ENCODE measurements around the gene FOXJ1.

FOXJ1 gene

GRCh38 chr17:76091526-76092286 is 49.3 kb downstream of the FOXJ1 start:
- DNase-seq (ENCODE audit: low read depth in 2 of 2), result no peak

DNA sequence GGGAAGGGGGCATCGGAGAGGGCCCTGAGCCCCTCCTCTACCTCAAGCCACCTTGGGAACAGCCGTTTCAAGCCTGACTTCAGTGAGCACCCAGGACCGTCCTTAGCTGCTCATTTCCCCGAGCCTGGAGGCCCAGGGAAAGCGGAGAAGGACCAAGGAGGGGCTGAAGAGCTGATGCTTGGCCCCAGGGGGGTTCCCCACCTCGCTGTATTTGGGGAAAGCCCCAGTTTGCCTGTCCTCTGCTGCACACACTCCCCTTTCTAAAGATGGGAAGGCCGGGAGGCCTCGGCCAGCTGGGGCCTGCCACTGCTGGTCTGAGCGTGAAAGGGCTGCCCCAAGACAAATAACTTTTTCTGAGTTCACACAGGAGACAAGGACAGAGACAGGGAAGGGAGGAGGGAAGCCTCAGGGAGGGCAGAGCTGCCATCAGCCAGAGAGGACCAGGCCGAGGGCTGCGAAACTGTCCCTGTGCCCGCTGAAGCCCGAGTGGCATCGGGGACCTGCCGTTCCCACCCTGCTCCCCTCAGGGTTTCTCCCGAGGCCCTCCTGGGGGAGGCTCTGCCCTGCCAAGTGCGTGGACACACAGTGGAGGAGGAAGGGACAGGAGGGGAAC is 50.4 kb downstream of the FOXJ1 start:
- no peak for DNase-seq (ENCODE audit: low read depth in 2 of 2)

- DNase-seq (ENCODE audit: low read depth in 2 of 2), result no peak
These were observed 51.1 kb downstream of the FOXJ1 start for GRCh38 chr17:76089680-76090516.

DNA sequence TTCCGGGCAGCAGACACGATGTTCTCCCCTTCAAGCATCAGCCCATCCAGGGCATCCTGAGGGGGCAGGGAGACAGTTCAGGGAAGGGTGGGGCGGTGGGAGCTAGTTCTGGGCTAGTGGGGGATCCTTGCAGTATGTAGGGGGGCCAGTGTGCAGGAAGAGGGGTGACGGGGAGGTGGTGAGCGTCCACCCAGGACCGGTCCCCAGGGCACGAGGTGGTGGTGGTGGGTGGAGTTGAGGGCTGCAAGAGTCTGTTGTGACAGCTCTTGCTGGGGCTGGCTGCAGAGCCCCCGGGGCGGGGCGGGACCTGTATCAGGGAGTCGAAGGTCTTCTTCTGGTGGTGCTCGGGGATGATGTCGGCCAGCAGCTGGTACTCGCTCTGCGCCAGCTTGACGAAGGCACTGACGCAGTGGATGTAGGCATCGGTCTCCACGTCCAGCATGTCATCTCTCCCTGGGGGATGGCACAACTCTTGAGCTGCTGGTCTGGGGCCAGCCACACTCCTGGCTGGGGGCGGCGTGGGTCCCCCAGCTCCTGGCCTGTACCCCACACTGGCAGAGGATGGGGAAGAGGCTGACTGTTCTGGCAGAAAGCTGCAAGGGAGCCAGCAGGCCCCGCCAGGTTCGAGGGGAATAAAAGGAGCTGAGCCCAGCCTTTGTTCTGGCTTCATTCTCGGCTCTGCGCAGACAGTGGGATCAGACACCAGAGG is 52.0 kb downstream of the FOXJ1 start:
- no peak for DNase-seq (ENCODE audit: low read depth in 2 of 2)

DNA sequence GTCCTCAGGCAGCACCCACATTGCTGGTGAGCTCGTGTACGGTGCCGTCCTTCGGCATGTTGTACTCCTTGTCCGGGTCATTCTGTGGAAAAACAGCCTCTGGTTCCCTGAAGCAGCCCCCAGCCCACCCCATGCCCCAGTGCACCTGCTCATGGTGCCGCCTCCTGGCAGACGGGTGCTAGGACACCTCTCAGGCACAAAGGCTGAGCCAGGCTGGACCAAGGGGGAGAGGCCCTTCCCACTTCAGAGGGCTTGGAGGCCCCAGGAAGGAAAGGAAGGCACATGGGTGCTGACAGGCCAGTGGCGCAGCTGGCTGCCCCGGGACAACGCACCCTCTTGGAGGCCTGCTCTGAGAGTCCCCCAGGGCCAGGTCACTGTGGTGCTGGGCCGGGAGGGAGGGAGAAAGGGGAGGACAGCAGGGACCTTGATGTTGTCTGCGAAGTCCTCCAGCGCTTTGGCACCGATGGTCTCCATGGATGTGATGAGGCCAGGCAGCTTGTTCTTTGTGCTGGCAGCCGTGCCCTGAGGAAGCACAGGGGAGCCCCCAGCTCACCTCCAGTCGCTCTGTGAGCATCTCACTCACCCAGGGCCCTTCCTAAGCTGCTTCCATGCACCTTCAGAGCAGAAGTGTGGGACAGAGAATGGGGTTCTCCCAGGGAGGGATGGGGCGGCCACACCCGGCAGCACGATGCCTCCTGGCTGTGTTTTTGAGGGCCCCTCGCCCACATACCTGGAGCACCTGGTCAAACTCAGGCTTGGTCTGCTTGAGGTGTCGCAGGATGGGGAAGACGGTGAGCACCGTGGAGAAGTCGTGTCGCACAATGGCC is 52.8 kb downstream of the FOXJ1 start:
- DNase-seq (ENCODE audit: low read depth in 2 of 2), result no peak

- no peak for DNase-seq (ENCODE audit: low read depth in 2 of 2)
These were observed 53.5 kb downstream of the FOXJ1 start for GRCh38 chr17:76087531-76087930.

GRCh38 chr17:76086384-76086783 is 54.7 kb downstream of the FOXJ1 start:
- DNase-seq (ENCODE audit: low read depth in 2 of 2), result no peak
